ENCODE data around the gene PTPRD.

PTPRD gene

DNA sequence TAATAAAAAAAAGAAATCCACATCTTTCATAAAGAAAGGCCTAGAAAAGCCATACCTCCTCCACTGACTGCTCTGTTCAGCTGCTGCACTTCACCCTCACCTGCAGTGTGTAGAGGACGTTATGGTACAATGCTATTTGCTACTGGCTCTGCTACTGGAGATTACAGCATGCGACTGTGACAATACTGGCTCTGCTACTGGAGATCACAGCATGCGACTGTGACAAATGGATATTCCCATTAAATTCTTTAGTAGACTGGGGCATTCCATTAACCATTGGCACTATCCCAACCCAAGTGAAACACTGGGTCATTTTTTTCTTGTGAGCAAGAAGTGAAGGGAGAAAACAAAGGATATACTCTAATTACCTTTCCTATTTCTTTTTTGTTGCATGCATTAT lies 1749.7 kb downstream of the PTPRD start:
- H3K9ac ChIP-seq (ENCODE audit: low read length) = no peak overlapping the region
- H3K4me1 ChIP-seq (ENCODE audit: control insufficient read depth, low read depth, low read length) = peaks cover 23% of the 10 kb centered on the region
- no peaks in the 10 kb centered on the region for H3K27me3 ChIP-seq (ENCODE audit: control insufficient read depth, insufficient read depth, low read length)
- no peaks in the 10 kb centered on the region for H3K36me3 ChIP-seq (ENCODE audit: control insufficient read depth, low read depth, low read length)
- no peak overlapping the region for H3K27ac ChIP-seq (ENCODE audit: low read length)
- no peaks in the 10 kb centered on the region for H3K9me3 ChIP-seq (ENCODE audit: control insufficient read depth, low read depth, low read length)
- H3K4me3 ChIP-seq (ENCODE audit: low read length) = no peak overlapping the region

DNA sequence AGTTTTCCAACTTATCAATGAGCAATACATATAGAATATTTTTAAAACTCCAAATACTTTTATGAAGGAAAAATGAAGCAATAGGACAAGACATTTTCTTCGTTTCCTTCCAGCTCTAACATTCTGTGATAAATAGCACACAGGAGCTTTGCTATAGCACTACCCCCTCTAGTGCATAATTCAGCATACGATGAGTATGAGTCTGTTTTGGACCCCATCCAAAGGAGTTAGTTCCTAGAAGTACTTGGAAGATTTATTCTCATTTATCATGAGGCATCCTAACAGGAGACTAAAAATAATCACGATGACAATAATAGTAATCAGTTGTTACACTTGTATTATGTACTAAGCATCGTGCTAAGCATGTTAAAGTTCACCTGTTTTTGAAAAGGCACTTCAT lies 1751.9 kb downstream of the PTPRD start:
- H3K36me3 ChIP-seq (ENCODE audit: control insufficient read depth, low read depth, low read length) = no peaks in the 10 kb centered on the region
- H3K4me3 ChIP-seq (ENCODE audit: low read length) = no peak overlapping the region
- H3K27me3 ChIP-seq (ENCODE audit: control insufficient read depth, insufficient read depth, low read length) = peaks cover 8% of the 10 kb centered on the region
- no peak overlapping the region for H3K27ac ChIP-seq (ENCODE audit: low read length)
- no peaks in the 10 kb centered on the region for H3K9me3 ChIP-seq (ENCODE audit: control insufficient read depth, low read depth, low read length)
- peaks cover 23% of the 10 kb centered on the region for H3K4me1 ChIP-seq (ENCODE audit: control insufficient read depth, low read depth, low read length)
- no peak overlapping the region for H3K9ac ChIP-seq (ENCODE audit: low read length)

DNA sequence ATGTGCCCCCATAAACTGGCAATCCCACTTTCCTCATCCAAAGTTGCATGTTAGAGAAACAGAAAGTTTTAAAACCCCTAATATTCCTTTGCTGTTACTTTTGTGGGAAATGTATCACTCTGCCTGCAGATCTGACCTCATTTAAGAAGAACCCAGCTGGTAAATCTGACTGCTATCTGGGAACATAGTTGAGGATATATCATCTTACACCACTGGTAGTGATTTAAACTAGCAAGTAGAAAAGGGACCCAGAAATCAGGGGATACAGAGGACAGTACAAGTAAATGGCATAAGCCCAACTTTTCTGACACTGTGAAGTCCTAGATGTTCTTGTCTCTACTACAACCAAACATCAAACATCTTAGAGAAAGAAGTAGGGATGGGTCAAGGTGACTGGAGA lies 1752.7 kb downstream of the PTPRD start:
- no peak overlapping the region for H3K9ac ChIP-seq (ENCODE audit: low read length)

DNA sequence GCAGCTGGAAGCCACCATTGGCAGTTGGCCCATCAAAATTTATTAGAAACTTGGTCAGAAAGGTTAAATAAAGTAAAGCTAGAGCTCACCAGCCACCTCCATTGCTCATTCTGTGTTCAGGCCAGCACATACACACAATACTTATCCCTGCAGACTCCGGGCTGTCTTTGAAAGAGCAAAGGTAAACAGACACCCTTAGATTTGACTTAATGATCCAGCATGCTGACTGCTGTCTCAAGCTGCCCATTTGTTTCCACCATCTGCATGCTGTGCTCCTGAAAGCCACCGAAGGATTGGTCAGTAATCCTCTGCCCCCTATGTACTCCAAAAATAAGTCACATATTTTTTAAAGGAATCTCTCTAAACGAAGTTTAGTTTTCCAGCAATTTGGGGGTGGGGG lies 1753.4 kb downstream of the PTPRD start:
- H3K4me3 ChIP-seq (ENCODE audit: low read length) = no peak overlapping the region
- H3K9ac ChIP-seq (ENCODE audit: low read length) = no peak overlapping the region
- H3K9me3 ChIP-seq (ENCODE audit: control insufficient read depth, low read depth, low read length) = no peaks in the 10 kb centered on the region
- peaks cover 13% of the 10 kb centered on the region for H3K27me3 ChIP-seq (ENCODE audit: control insufficient read depth, insufficient read depth, low read length)
- H3K4me1 ChIP-seq (ENCODE audit: control insufficient read depth, low read depth, low read length) = peaks cover 23% of the 10 kb centered on the region
- H3K36me3 ChIP-seq (ENCODE audit: control insufficient read depth, low read depth, low read length) = no peaks in the 10 kb centered on the region
- H3K27ac ChIP-seq (ENCODE audit: low read length) = no peak overlapping the region

More for the DNA sequence above, 1752.7 kb downstream of the PTPRD start:
- H3K9me3 ChIP-seq (ENCODE audit: control insufficient read depth, low read depth, low read length) = no peaks in the 10 kb centered on the region
- H3K36me3 ChIP-seq (ENCODE audit: control insufficient read depth, low read depth, low read length) = no peaks in the 10 kb centered on the region
- H3K4me3 ChIP-seq (ENCODE audit: low read length) = no peak overlapping the region
- H3K27me3 ChIP-seq (ENCODE audit: control insufficient read depth, insufficient read depth, low read length) = peaks cover 13% of the 10 kb centered on the region
- peaks cover 27% of the 10 kb centered on the region for H3K4me1 ChIP-seq (ENCODE audit: control insufficient read depth, low read depth, low read length)
- no peak overlapping the region for H3K27ac ChIP-seq (ENCODE audit: low read length)

DNA sequence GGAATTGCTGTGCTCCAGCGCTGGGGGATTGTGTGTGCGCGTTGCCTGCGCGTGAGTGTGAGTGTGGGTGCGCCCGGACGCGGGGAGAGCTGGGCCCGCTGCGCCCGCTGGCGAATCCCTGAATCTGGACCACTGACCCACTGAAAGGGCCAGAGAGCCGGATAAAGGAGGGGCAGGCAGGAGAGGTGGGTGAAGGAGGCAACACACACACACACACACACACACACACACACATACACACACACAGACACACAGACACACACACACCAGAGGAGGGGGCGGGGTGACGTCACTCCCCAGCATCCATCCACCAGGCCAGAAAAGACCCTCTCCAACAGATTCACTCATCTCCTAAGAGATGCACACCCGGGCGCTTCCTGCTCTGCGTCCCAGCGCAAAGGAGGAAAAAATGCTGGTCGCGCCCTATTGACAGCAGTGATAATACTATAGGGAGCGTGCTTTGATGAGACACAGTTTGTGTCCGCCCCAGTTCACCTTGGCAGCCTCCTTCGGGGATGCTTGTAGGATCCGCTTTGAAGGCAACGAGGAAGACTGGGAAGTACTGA lies 1754.1 kb downstream of the PTPRD start:
- Histone ChIP-seq H3K9ac (ENCODE audit: low read length) (peak overlapping the region; percentile 77), H3K36me3 (ENCODE audit: control insufficient read depth, low read depth, low read length) (no peaks in the 10 kb centered on the region), H3K9me3 (ENCODE audit: control insufficient read depth, low read depth, low read length) (no peaks in the 10 kb centered on the region), H3K27ac (ENCODE audit: low read length) (no peak overlapping the region), H3K4me3 (ENCODE audit: low read length) (peak overlapping the region; percentile 92), H3K27me3 (ENCODE audit: control insufficient read depth, insufficient read depth, low read length) (peaks cover 13% of the 10 kb centered on the region), H3K4me1 (ENCODE audit: control insufficient read depth, low read depth, low read length) (peaks cover 16% of the 10 kb centered on the region)

DNA sequence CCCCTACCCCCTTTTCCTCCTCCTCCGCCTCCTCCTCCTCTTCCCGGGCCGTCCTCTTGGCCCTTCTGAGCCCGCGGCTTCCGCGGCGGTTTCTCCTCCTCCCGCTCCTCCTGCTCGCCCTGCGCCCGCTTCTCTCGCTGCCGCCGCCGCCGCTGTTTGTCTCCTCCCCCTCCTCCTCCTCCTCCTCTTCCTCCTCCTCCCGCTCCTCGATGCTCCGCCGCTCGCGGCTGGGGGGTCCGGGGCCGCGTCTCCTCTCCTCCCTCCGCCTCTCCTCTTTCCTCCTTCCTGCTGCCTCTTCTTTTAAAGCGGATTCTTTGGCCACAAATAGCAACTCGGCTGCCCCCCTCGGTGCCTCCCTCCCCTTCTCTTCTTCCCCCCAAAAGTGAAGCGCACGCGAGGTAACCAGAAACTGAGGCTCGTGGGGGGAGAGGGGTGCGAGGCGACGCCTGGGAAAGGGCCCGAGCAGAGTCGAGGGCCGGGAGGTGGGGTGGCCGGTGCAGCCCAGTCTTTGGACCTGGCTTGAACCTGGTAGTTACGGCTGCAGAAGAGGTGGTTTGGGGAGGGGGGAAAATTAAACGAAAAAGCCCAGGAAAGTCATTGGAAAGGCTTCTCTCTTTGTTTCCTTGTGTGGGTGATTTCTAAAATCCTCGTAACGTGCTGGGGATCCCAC lies 1754.7 kb downstream of the PTPRD start:
- Histone ChIP-seq H3K9me3 (ENCODE audit: control insufficient read depth, low read depth, low read length) (no peaks in the 10 kb centered on the region), H3K4me3 (ENCODE audit: low read length) (peak overlapping the region; percentile 92), H3K27me3 (ENCODE audit: control insufficient read depth, insufficient read depth, low read length) (peaks cover 13% of the 10 kb centered on the region), H3K4me1 (ENCODE audit: control insufficient read depth, low read depth, low read length) (peaks cover 16% of the 10 kb centered on the region), H3K27ac (ENCODE audit: low read length) (no peak overlapping the region), H3K36me3 (ENCODE audit: control insufficient read depth, low read depth, low read length) (no peaks in the 10 kb centered on the region), H3K9ac (ENCODE audit: low read length) (peak overlapping the region; percentile 77)

DNA sequence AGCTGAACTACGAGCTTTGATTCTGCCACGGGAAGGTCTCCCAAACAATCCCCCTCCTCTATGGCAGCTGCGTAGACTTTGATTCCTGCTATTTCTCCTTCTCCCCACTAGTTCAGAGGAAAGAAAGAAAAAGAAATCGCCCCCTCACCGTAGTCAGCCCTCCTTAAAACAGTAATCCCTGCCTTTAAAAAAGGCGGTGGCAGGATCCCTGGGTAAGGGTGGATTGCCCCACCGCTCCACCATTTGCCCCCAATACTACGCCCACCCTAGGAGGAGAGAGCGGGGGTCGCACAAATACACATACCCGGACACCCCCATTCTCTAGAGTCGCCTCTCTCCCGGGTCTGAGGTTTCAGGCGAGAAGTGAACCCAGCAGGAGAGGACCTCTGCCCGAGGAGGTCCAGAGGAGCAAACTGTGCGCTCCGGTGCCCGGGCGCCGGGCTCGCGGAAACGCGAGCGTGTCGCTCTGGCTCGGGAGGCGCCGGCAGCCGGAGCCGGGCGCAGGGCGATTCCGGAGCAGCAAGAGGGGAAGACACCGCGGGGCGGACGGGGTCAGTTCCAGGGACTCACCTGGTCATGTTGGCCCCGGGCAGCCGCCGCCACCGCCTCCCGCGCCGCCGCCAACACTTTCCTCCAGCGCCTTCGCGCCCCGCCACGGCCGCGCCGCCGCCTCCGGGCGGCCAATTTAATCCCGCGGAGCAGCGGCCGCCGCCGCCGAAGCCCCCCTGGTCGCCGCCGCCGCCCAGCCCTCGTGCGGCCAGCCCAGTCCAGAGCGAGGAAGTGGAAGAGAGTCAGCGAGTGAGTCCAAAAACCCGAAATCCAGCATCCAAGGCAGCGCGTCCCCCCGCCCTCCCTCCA lies 1755.5 kb downstream of the PTPRD start:
- Histone ChIP-seq H3K27ac (ENCODE audit: low read length) (no peak overlapping the region), H3K4me1 (ENCODE audit: control insufficient read depth, low read depth, low read length) (peaks cover 20% of the 10 kb centered on the region), H3K36me3 (ENCODE audit: control insufficient read depth, low read depth, low read length) (no peaks in the 10 kb centered on the region), H3K9ac (ENCODE audit: low read length) (peak overlapping the region; percentile 77), H3K9me3 (ENCODE audit: control insufficient read depth, low read depth, low read length) (no peaks in the 10 kb centered on the region), H3K4me3 (ENCODE audit: low read length) (peak overlapping the region; percentile 92), H3K27me3 (ENCODE audit: control insufficient read depth, insufficient read depth, low read length) (peaks cover 13% of the 10 kb centered on the region)

DNA sequence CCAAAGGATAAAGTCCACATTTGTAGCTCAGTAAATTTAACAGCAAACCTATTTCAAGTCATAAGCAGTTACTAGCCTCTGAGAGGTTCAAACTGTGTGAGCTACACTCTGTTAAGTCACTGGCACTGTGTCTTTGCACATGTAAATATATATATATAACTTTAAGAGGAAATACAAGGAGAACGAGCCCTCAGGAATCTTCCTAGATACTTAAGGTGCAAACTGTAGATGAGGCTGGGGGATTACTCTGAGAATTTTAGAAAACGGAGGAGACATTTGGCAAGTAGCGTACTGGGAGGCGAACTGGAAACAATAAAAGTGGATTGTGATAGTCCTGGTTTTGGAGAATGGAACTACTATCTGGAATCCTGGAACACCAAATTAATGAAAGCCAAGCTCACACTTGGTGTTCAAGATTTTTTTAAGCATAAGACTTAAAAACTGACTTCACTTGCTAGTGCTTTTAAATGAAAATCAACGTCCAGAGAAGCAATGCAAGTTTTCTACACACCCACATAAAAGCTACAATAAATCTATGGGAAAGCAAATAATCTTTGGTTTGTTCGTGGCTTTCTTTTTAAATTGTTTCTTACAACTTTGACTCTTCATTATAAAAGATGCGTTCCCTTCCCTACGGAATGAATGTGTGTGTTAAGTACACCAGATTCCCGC lies 1756.3 kb downstream of the PTPRD start:
- Histone ChIP-seq H3K36me3 (ENCODE audit: control insufficient read depth, low read depth, low read length) (no peaks in the 10 kb centered on the region), H3K27ac (ENCODE audit: low read length) (no peak overlapping the region), H3K4me3 (ENCODE audit: low read length) (peak overlapping the region; percentile 92), H3K4me1 (ENCODE audit: control insufficient read depth, low read depth, low read length) (peaks cover 25% of the 10 kb centered on the region), H3K9me3 (ENCODE audit: control insufficient read depth, low read depth, low read length) (no peaks in the 10 kb centered on the region), H3K27me3 (ENCODE audit: control insufficient read depth, insufficient read depth, low read length) (peaks cover 13% of the 10 kb centered on the region), H3K9ac (ENCODE audit: low read length) (peak overlapping the region; percentile 77)

DNA sequence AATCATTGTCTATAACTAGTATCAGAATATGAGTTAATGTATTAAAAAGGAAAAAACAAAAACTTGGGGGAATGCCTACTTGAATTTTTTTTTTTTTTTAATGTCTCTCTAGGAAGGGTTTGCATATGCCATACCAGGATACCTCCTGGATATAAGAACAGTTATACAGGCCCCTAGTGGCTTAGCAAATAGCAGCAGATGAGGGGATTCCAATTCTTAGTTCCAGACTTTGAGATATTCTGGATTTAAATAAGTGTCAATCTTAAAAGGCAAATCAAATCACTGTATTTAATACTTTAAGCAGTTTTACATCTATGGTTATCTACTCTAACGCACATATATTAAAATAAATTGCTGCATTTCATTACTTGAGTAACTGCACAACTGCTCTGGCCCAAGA lies 1757.8 kb downstream of the PTPRD start:
- Histone ChIP-seq H3K9ac (ENCODE audit: low read length) (no peak overlapping the region), H3K9me3 (ENCODE audit: control insufficient read depth, low read depth, low read length) (no peaks in the 10 kb centered on the region), H3K27ac (ENCODE audit: low read length) (no peak overlapping the region), H3K36me3 (ENCODE audit: control insufficient read depth, low read depth, low read length) (no peaks in the 10 kb centered on the region), H3K27me3 (ENCODE audit: control insufficient read depth, insufficient read depth, low read length) (peaks cover 13% of the 10 kb centered on the region), H3K4me3 (ENCODE audit: low read length) (peak overlapping the region; percentile 92), H3K4me1 (ENCODE audit: control insufficient read depth, low read depth, low read length) (peaks cover 27% of the 10 kb centered on the region)

DNA sequence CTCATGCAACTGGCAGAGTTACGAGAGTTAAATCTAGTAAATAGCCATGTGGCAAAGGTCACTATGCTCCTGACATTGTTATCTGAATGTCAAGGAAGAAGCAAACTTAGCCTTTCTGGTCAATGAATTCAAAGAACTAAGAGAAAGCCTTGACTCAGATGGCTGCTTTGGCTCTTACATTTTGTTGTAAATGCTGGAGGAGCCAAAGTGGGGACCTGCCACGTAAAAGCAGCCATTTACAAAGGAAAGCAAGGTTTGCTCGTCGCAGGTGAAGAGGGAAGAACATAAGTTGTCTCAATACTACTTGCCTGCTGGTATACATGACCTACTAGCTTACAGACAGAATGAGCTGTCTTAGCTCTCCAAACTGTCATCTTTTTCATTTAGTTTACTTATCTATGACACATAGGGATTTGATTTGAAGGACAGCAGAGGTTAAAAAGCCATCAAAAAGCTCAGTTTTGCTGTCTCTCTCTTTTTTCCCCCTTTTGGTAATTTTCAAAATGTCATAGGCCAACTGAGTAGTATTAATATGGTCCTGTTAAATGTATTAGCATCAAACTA lies 1760.4 kb downstream of the PTPRD start:
- peaks cover 16% of the 10 kb centered on the region for H3K4me1 ChIP-seq (ENCODE audit: control insufficient read depth, low read depth, low read length)
- peaks cover 13% of the 10 kb centered on the region for H3K27me3 ChIP-seq (ENCODE audit: control insufficient read depth, insufficient read depth, low read length)
- no peak overlapping the region for H3K4me3 ChIP-seq (ENCODE audit: low read length)
- H3K9ac ChIP-seq (ENCODE audit: low read length) = no peak overlapping the region
- no peaks in the 10 kb centered on the region for H3K9me3 ChIP-seq (ENCODE audit: control insufficient read depth, low read depth, low read length)
- H3K36me3 ChIP-seq (ENCODE audit: control insufficient read depth, low read depth, low read length) = no peaks in the 10 kb centered on the region
- H3K27ac ChIP-seq (ENCODE audit: low read length) = no peak overlapping the region

DNA sequence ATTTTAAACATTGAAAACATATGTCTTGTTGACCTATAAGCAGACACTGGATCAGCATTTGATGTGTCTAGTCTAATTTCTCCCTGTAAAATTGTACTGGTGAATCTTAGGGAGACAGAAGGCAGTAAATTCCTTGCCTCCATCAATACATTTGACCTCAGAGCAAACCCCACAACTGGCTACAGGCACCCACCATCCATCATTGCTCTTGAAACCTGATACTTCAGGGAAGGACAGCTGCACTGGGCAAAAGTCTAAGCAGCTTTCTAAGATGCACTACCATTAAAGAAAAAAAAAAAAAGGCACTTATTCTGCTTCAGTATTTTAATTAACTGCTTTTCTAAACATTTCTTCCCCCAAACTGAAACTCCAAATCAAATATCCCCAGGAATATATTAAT lies 1761.9 kb downstream of the PTPRD start:
- Histone ChIP-seq H3K36me3 (ENCODE audit: control insufficient read depth, low read depth, low read length) (no peaks in the 10 kb centered on the region), H3K4me3 (ENCODE audit: low read length) (no peak overlapping the region), H3K9ac (ENCODE audit: low read length) (no peak overlapping the region), H3K9me3 (ENCODE audit: control insufficient read depth, low read depth, low read length) (no peaks in the 10 kb centered on the region), H3K27me3 (ENCODE audit: control insufficient read depth, insufficient read depth, low read length) (peaks cover 4% of the 10 kb centered on the region), H3K27ac (ENCODE audit: low read length) (no peak overlapping the region), H3K4me1 (ENCODE audit: control insufficient read depth, low read depth, low read length) (peaks cover 16% of the 10 kb centered on the region)
